Loucy (cell line): Measurements from ENCODE around the gene ZNF134.
A peak's percentile ranks its signal among the peaks of the same experiment; 100 is the strongest.

Experiments used
- H2AFZ ChIP-seq: fragments of 200-600 bp; sonication (generic); 2 replicates; pipeline ENCODE4 v1.6.0; 2016; ENCODE audit warnings: antibody characterized with exemption, mild to moderate bottlenecking, low read length, moderate library complexity
- H3F3A ChIP-seq: fragments of 200-600 bp; 2 replicates; pipeline ENCODE4 v1.6.0; 2016; ENCODE audit warnings: antibody characterized with exemption, low read depth, mild to moderate bottlenecking
- H3K27me3 ChIP-seq: fragments of 200-600 bp; sonication (generic); 2 replicates; pipeline ENCODE4 v1.6.1; 2014; ENCODE audit warnings: low read length, mild to moderate bottlenecking; ENCODE audit not compliant: insufficient read depth, poor library complexity, severe bottlenecking
- H3K36me3 ChIP-seq: fragments of 200-600 bp; sonication (generic); 2 replicates; pipeline ENCODE4 v1.6.1; 2016; ENCODE audit warnings: low read length; ENCODE audit not compliant: insufficient read depth
- H3K4me1 ChIP-seq: fragments of 200-600 bp; sonication (generic); 2 replicates; pipeline ENCODE4 v1.5.1; 2014; ENCODE audit warnings: low read length, mild to moderate bottlenecking; ENCODE audit not compliant: insufficient read depth, poor library complexity, severe bottlenecking
- H3K4me2 ChIP-seq: fragments of 200-600 bp; sonication (generic); 2 replicates; pipeline ENCODE4 v1.6.0; 2014; ENCODE audit warnings: antibody characterized with exemption, low read length, low read depth, mild to moderate bottlenecking; ENCODE audit not compliant: poor library complexity, severe bottlenecking
- H3K4me3 ChIP-seq: fragments of 200-600 bp; sonication (generic); 2 replicates; pipeline ENCODE4 v1.5.1; 2014; ENCODE audit warnings: low read length, mild to moderate bottlenecking, mixed read lengths; ENCODE audit not compliant: poor library complexity, severe bottlenecking
- H3K79me2 ChIP-seq: fragments of 200-600 bp; sonication (generic); 2 replicates; pipeline ENCODE4 v1.6.1; 2014; ENCODE audit warnings: low read length; ENCODE audit not compliant: insufficient read depth
- H3K9ac ChIP-seq: fragments of 200-600 bp; sonication (generic); 2 replicates; pipeline ENCODE4 v1.6.0; 2014; ENCODE audit warnings: mild to moderate bottlenecking, low read depth, low read length, moderate library complexity; ENCODE audit not compliant: poor library complexity, severe bottlenecking
- H3K9me2 ChIP-seq: fragments of 200-600 bp; sonication (generic); replicated peaks from 2 replicates; pipeline ENCODE4 v1.6.1; 2016; ENCODE audit warnings: low read depth, low read length, mixed read lengths
- H3K9me3 ChIP-seq: fragments of 200-600 bp; sonication (generic); 2 replicates; pipeline ENCODE4 v1.6.1; 2014; ENCODE audit warnings: mild to moderate bottlenecking, antibody characterized with exemption, low read length, low read depth; ENCODE audit not compliant: insufficient read depth
- H4K20me1 ChIP-seq: fragments of 200-600 bp; sonication (generic); 2 replicates; pipeline ENCODE4 v1.6.0; 2014; ENCODE audit warnings: antibody characterized with exemption, low read length, mild to moderate bottlenecking; ENCODE audit not compliant: insufficient read depth, poor library complexity, severe bottlenecking
- EZH2phosphoT487 ChIP-seq: fragments of 200-600 bp; IDR thresholded peaks from 2 replicates; pipeline ENCODE4 v1.6.1; 2018; ENCODE audit warnings: antibody characterized with exemption, mild to moderate bottlenecking, moderate library complexity, borderline replicate concordance
- TF ChIP-seq, protein P1 (sequence below): fragments of 200-600 bp; sonication (generic); conservative IDR thresholded peaks from 2 replicates; pipeline ENCODE4 v1.5.1; 2014; ENCODE audit warnings: mild to moderate bottlenecking, antibody characterized with exemption, low read length

ZNF134 gene

DNA sequence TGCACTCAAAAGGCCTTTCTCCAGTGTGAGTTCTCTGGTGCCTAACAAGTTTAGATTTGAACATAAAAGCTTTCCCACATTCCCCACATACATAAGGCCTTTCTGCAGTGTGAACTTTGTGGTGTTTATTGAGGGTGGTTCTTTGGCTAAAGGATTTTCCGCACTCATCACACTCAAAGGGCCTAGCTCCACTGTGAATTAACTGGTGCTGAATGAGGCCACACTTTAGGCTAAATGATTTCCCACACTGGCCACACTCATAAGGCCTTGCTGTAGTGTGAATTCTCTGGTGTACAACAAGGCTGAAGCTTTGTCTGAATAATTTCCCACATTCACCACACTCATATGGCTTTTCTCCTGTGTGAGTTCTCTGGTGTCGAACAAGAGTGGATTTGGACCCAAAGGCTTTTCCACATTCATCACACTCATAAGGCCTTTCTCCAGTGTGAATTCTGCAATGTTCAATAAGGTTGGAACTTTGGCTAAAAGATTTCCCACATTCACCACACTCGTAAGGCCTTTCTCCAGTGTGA lies 41.6 kb upstream of the ZNF134 start:
- peaks cover 3% of the 10 kb centered on the region for H3K4me1 ChIP-seq
- H3K9me3 ChIP-seq: peaks cover 60% of the 10 kb centered on the region
- peaks cover 39% of the 10 kb centered on the region for H3K36me3 ChIP-seq
- no peak overlapping the region for H2AFZ ChIP-seq
- no peak overlapping the region for H3K4me3 ChIP-seq
- peaks cover 12% of the 10 kb centered on the region for H3K79me2 ChIP-seq
- no peaks in the 10 kb centered on the region for H3F3A ChIP-seq
- no peak overlapping the region for H3K9ac ChIP-seq
- H3K9me2 ChIP-seq: no peaks in the 10 kb centered on the region
- no peak overlapping the region for H3K4me2 ChIP-seq
- TF ChIP-seq, protein P1, sequence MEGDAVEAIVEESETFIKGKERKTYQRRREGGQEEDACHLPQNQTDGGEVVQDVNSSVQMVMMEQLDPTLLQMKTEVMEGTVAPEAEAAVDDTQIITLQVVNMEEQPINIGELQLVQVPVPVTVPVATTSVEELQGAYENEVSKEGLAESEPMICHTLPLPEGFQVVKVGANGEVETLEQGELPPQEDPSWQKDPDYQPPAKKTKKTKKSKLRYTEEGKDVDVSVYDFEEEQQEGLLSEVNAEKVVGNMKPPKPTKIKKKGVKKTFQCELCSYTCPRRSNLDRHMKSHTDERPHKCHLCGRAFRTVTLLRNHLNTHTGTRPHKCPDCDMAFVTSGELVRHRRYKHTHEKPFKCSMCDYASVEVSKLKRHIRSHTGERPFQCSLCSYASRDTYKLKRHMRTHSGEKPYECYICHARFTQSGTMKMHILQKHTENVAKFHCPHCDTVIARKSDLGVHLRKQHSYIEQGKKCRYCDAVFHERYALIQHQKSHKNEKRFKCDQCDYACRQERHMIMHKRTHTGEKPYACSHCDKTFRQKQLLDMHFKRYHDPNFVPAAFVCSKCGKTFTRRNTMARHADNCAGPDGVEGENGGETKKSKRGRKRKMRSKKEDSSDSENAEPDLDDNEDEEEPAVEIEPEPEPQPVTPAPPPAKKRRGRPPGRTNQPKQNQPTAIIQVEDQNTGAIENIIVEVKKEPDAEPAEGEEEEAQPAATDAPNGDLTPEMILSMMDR: no peak
- no peak for TF ChIP-seq EZH2phosphoT487
- H3K27me3 ChIP-seq: no peaks in the 10 kb centered on the region
- H4K20me1 ChIP-seq: no peaks in the 10 kb centered on the region

DNA sequence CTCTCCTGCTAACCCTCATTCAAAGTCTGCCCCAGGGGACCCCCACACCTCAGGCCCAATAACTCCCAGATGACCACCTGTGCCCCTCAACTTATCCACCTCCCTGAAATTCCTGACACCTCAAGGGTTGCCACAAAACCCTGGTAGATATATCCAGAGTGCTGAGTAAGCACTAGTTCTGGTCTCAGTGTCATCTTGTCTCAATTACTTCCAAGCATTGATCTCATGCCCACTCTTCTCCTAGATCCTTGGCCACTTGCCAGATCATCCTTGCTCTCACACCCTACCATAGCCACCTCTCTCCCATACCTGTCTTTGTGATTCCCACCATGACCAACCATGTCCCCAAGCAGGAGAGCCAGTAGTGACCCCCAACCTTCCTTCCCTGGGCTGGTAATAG lies 37.4 kb upstream of the ZNF134 start:
- no peaks in the 10 kb centered on the region for H3K27me3 ChIP-seq
- peaks cover 32% of the 10 kb centered on the region for H3K9me3 ChIP-seq
- no peak overlapping the region for H3K9ac ChIP-seq
- peaks cover 39% of the 10 kb centered on the region for H3K36me3 ChIP-seq
- TF ChIP-seq, protein P1: no peak
- TF ChIP-seq EZH2phosphoT487: no peak
- H3K4me3 ChIP-seq: peak overlapping the region; percentile 91
- H3K4me2 ChIP-seq: peak overlapping the region; percentile 91
- no peaks in the 10 kb centered on the region for H4K20me1 ChIP-seq
- no peak overlapping the region for H2AFZ ChIP-seq
- peaks cover 20% of the 10 kb centered on the region for H3K4me1 ChIP-seq
- peaks cover 24% of the 10 kb centered on the region for H3K79me2 ChIP-seq
- no peaks in the 10 kb centered on the region for H3K9me2 ChIP-seq
- H3F3A ChIP-seq: no peaks in the 10 kb centered on the region

DNA sequence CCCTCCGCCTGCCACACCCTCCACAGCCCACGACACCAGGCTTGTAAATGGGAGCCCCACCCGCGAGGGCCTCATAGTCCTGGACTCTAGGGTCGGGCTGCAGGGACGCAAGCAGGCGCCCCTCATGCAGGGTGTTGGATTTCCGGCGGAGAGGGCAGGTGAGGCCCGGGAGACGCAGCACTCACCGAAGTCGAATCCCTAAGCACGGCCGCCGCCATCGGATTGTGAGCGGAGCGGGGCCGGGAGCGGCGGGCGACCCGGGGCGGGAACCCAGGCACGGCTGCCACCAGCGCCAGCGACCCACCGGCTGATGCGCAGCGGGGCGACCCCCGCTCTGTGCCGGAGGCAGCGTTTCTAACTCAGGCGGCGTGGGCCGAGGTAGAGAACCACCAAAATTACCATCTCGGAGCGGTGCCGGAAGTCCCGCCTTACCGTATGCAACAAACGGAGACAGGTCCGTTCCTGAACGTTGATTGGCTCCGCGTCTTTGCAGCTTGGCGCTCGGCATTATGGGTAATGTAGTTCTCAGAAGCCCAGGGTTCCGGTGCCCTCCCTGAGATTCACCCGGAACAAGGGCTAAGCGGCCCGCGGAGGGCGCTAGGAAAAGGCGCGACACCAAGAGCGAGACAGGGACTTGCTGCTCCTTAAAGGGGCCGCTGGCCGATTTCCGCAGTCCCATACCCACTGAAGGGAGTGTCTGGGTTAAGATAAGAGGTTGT lies 35.4 kb upstream of the ZNF134 start, which contains the start of gene ZNF416:
TSS of gene ZNF416 (minus strand) at position 425 of the 719 bp plus-strand sequence. CDS start at position 218, 207 bp downstream.
- H2AFZ ChIP-seq: peak within 1 kb of the TSS; percentile 97
- peaks cover 12% of the 10 kb centered on the region for H3K9me3 ChIP-seq
- no peaks in the 10 kb centered on the region for H3K9me2 ChIP-seq
- H3K36me3 ChIP-seq: peaks cover 20% of the 10 kb centered on the region; the same call in 1 of the 2 replicates
- peaks cover 24% of the 10 kb centered on the region for H3K79me2 ChIP-seq
- TF ChIP-seq, protein P1: 0 out of 2 replicates have a peak, but pooled peaks have one; percentile 18
- no peak for TF ChIP-seq EZH2phosphoT487
- H3K9ac ChIP-seq: peak within 1 kb of the TSS; percentile 86
- H3K4me3 ChIP-seq: peak within 1 kb of the TSS; percentile 91
- H3F3A ChIP-seq: no peaks in the 10 kb centered on the region
- H3K27me3 ChIP-seq: no peaks in the 10 kb centered on the region
- H3K4me1 ChIP-seq: peaks cover 20% of the 10 kb centered on the region
- no peaks in the 10 kb centered on the region for H4K20me1 ChIP-seq
- peak within 1 kb of the TSS; percentile 91 for H3K4me2 ChIP-seq
